GM19240 (cell line): ENCODE results near the gene TRIO.

Source experiments
- DNase-seq: peaks from one replicate; pipeline ENCODE4 v3.0.0; 2011; ENCODE audit warnings: low spot score; ENCODE audit not compliant: insufficient read length

The TRIO gene

GRCh38 chr5:14476786-14477435 lies 333.8 kb downstream of the TRIO start:
- no peak for DNase-seq

GRCh38 chr5:14479143-14479696 lies 336.1 kb downstream of the TRIO start:
- no peak for DNase-seq

- DNase-seq = no peak
These were observed 338.2 kb downstream of the TRIO start for GRCh38 chr5:14481349-14481748.

- DNase-seq = no peak
These were observed 338.9 kb downstream of the TRIO start for GRCh38 chr5:14482085-14482484.

GRCh38 chr5:14483504-14484157 lies 340.5 kb downstream of the TRIO start:
- DNase-seq = no peak

GRCh38 chr5:14486486-14486885 lies 343.3 kb downstream of the TRIO start:
- DNase-seq = no peak

- DNase-seq = no peak
These were observed 344.1 kb downstream of the TRIO start for GRCh38 chr5:14486996-14487896.

- DNase-seq = no peak
These were observed 344.9 kb downstream of the TRIO start for GRCh38 chr5:14487897-14488570.

- no peak for DNase-seq
These were observed 345.6 kb downstream of the TRIO start for GRCh38 chr5:14488709-14489108.

- DNase-seq = no peak
These were observed 346.5 kb downstream of the TRIO start for GRCh38 chr5:14489643-14490042.

- DNase-seq = no peak
These were observed 347.2 kb downstream of the TRIO start for GRCh38 chr5:14490309-14490711.

- no peak for DNase-seq
These were observed 348.1 kb downstream of the TRIO start for GRCh38 chr5:14491015-14491915.

- no peak for DNase-seq
These were observed 349.3 kb downstream of the TRIO start for GRCh38 chr5:14492331-14492964.

GRCh38 chr5:14495301-14495700 lies 352.2 kb downstream of the TRIO start:
- DNase-seq = no peak

- no peak for DNase-seq
These were observed 354.2 kb downstream of the TRIO start for GRCh38 chr5:14497311-14497710.

- no peak for DNase-seq
These were observed 358.5 kb downstream of the TRIO start for GRCh38 chr5:14501353-14502293.

- DNase-seq = no peak
These were observed 359.1 kb downstream of the TRIO start for GRCh38 chr5:14502294-14502690.

- no peak for DNase-seq
These were observed 360.0 kb downstream of the TRIO start for GRCh38 chr5:14503017-14503680.
